Measurements from ENCODE around the gene SPDYA.
"Not testable (repeated sequence)": the region's sequence is repeated elsewhere in the genome, so short reads cannot be mapped to it uniquely, and the experiment has no call there.

Gene SPDYA

GRCh38 chr2:28810384-28811285 is at the start of gene SPDYA:
TSS of gene SPDYA (plus strand) at chr2:28810834. CDS start at chr2:28816015, 5,181 bp downstream.
- peak; percentile 77 to 87 for DNase-seq

- DNase-seq = no peak
Observed at GRCh38 chr2:28761420-28761819, 49.2 kb upstream of the SPDYA start.

- no peak for DNase-seq
Observed at GRCh38 chr2:28764909-28765711, 45.5 kb upstream of the SPDYA start.

GRCh38 chr2:28766070-28766469 is 44.6 kb upstream of the SPDYA start:
- DNase-seq = no peak

GRCh38 chr2:28767337-28767736 is 43.3 kb upstream of the SPDYA start:
- DNase-seq = no peak

GRCh38 chr2:28768422-28768821 is 42.2 kb upstream of the SPDYA start:
- DNase-seq = no peak

- no peak for DNase-seq
Observed at GRCh38 chr2:28768952-28769351, 41.7 kb upstream of the SPDYA start.

- no peak for DNase-seq
Observed at GRCh38 chr2:28772351-28772750, 38.3 kb upstream of the SPDYA start.

- no peak for DNase-seq
Observed at GRCh38 chr2:28776471-28776870, 34.2 kb upstream of the SPDYA start.

- DNase-seq = no peak
Observed at GRCh38 chr2:28778392-28778791, 32.2 kb upstream of the SPDYA start.

- no peak for DNase-seq
Observed at GRCh38 chr2:28779001-28779400, 31.6 kb upstream of the SPDYA start.

- no peak for DNase-seq
Observed at GRCh38 chr2:28780496-28780895, 30.1 kb upstream of the SPDYA start.

GRCh38 chr2:28782423-28782822 is 28.2 kb upstream of the SPDYA start:
- no peak for DNase-seq

- not testable (repeated sequence) for DNase-seq
Observed at GRCh38 chr2:28784570-28784969, 26.1 kb upstream of the SPDYA start.

- no peak for DNase-seq
Observed at GRCh38 chr2:28796620-28797019, 14.0 kb upstream of the SPDYA start.

- no peak for DNase-seq
Observed at GRCh38 chr2:28801726-28802125, 8.9 kb upstream of the SPDYA start.

- no peak for DNase-seq
Observed at GRCh38 chr2:28802975-28803429, 7.6 kb upstream of the SPDYA start.

GRCh38 chr2:28809927-28810326 is 707 bp upstream of the SPDYA start:
- DNase-seq = no peak

GRCh38 chr2:28818053-28818452 is 7.4 kb downstream of the SPDYA start:
- DNase-seq = no peak

- peak; percentile 61 to 81 for DNase-seq
Observed at GRCh38 chr2:28821295-28821958, 10.8 kb downstream of the SPDYA start.

- DNase-seq = no peak
Observed at GRCh38 chr2:28822036-28822435, 11.4 kb downstream of the SPDYA start.

- no peak for DNase-seq
Observed at GRCh38 chr2:28824207-28824606, 13.6 kb downstream of the SPDYA start.

GRCh38 chr2:28824870-28825269 is 14.2 kb downstream of the SPDYA start:
- no peak for DNase-seq
